Astrocyte of the cerebellum (primary cell): Measurements from ENCODE around the gene ZDHHC1.

Source experiments
- DNase-seq: peaks from one replicate; pipeline ENCODE4 v3.0.0-alpha.2; 2011; ENCODE audit warnings: low read depth
- H3K4me3 ChIP-seq: 2 replicates; pipeline ENCODE4 v1.5.1; 2011; ENCODE audit warnings: mild to moderate bottlenecking, low read depth, low read length, moderate library complexity
- in situ Hi-C: cut with HindIII; loops from 2 replicates; pipeline ENCODE4 v1.10.0; 2017; ENCODE audit warnings: low sequenced_read_pairs
- TF ChIP-seq, protein P1 (sequence below): IDR thresholded peaks from 2 replicates; pipeline ENCODE4 v1.5.1; 2012; ENCODE audit warnings: low read length, low read depth, moderate library complexity, mild to moderate bottlenecking; ENCODE audit errors: missing control alignments

The ZDHHC1 gene

GRCh38 chr16:67399218-67399733 is 17.0 kb downstream of the ZDHHC1 start:
- H3K4me3 ChIP-seq = no peak overlapping the region
- in situ Hi-C loops = loop anchor here (5.0 kb wide), 1 partner anchor 72 kb away; the partner anchor contains the start of genes KCTD19 and LRRC36
- DNase-seq = no peak
- TF ChIP-seq, protein P1, sequence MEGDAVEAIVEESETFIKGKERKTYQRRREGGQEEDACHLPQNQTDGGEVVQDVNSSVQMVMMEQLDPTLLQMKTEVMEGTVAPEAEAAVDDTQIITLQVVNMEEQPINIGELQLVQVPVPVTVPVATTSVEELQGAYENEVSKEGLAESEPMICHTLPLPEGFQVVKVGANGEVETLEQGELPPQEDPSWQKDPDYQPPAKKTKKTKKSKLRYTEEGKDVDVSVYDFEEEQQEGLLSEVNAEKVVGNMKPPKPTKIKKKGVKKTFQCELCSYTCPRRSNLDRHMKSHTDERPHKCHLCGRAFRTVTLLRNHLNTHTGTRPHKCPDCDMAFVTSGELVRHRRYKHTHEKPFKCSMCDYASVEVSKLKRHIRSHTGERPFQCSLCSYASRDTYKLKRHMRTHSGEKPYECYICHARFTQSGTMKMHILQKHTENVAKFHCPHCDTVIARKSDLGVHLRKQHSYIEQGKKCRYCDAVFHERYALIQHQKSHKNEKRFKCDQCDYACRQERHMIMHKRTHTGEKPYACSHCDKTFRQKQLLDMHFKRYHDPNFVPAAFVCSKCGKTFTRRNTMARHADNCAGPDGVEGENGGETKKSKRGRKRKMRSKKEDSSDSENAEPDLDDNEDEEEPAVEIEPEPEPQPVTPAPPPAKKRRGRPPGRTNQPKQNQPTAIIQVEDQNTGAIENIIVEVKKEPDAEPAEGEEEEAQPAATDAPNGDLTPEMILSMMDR = peak; percentile 84

DNA sequence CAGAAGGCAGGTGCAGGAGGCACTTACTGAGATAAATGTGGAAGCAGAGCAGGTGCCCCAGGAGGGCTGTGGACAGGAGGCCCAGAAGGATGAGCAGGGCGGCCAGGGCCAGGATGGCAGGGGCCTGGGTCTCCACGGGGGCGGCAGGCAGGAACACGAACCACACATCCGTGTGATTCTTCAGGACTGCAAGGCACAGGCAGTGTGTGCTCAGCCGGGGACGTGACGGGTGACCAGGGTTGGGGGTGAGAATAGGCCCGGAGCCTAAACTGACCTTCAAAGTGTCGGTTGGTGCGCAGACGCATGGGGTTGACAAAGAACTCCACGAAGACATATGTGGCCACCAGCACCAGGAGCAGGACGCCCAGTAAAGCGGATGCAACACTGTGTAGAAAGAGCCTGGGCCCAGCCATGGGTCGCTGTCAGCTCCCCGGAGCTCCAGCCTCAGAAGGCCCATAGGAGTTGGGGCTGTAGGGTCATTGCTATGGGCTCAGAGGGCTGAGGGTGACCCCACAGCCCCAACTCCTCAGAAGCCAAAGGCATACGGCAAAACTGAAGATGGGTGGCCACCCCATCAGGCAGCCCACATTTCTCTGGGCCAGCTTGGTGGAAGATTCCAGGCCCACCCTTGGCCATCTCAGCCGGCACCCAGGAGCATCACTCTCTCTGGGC is 17.6 kb downstream of the ZDHHC1 start:
- in situ Hi-C loops = loop anchor here (5.0 kb wide), 1 partner anchor 71 kb away; the partner anchor contains the start of genes KCTD19 and LRRC36
- TF ChIP-seq, protein P1 = no peak
- DNase-seq = no peak
- no peak overlapping the region for H3K4me3 ChIP-seq

DNA sequence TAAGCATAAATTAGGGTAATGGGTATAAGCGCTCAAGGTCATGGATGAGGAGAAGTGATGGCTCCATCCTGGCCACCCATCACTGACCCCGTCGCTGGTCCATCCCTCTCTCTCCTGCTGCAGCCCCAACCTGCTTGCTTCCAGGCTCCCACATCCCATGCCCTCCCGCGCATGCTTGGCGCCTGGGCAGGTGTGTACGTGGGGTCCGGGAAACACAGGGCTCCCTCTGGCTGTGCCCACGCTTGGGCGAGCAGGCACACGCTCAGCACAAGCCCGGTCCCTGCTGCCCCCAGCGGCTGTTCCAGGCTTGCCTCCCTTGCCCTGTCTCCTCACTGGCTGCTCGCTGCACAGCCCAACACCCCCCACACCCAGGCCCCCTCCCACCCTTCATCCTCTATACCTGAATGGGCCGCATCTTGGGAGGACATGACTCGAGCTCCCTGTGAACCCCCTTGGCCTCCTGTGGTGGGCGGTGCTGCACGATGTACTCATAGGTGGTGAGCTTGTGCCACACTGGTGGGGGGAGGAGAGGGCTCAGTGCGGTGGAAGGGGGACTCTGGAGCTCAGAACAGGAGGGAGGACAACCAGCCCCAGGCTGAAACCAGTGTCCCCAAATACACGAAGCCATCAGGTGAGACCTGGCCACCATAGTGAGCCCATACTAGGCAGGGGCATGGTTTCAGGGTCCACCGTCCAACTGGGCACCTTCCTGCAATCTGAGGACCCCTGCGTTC is 18.3 kb downstream of the ZDHHC1 start:
- DNase-seq = no peak
- in situ Hi-C loops = loop anchor here (5.0 kb wide), 1 partner anchor 71 kb away; the partner anchor contains the start of genes KCTD19 and LRRC36
- TF ChIP-seq, protein P1 = no peak
- H3K4me3 ChIP-seq = no peak overlapping the region

DNA sequence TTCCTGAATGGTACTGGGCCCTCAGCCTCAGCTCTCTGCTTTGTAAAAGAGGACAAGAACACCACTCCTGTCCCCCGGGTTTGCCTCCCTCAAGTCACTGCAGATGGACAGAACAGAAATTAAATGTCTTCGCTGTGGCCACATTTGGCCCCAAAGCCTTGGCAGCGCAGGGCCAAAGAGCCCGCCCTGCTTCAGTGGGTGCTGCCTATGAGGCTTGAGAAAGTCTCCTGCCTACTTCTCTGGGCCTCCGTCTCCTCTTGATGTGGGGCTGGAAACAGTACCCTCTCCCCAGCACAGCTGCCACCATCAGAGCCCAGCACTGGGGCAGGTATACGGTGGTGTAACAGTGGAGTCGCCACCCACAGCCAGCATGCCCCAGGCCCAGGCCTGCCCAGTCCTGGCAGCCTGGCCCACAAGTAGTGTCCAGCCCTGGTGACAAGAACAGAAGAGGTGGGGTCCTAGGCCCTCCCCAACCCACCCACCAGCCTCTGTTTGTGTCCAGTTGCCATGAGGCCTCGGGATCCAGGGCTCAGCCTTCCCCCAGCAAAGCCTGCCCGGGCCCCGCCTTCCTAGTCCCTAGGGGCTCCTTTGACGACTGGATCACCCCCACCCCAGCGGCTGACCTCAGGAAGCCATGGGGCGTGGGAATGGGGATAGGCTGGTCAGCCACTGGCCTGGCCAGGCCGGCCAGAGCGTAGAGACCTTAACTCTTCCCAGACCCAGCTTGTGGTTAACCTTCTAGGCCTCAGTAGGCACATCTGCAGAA is 19.1 kb downstream of the ZDHHC1 start:
- TF ChIP-seq, protein P1 = no peak
- no peak for DNase-seq
- in situ Hi-C loops = loop anchor here (5.0 kb wide), 1 partner anchor 70 kb away; the partner anchor contains the start of genes KCTD19 and LRRC36

DNA sequence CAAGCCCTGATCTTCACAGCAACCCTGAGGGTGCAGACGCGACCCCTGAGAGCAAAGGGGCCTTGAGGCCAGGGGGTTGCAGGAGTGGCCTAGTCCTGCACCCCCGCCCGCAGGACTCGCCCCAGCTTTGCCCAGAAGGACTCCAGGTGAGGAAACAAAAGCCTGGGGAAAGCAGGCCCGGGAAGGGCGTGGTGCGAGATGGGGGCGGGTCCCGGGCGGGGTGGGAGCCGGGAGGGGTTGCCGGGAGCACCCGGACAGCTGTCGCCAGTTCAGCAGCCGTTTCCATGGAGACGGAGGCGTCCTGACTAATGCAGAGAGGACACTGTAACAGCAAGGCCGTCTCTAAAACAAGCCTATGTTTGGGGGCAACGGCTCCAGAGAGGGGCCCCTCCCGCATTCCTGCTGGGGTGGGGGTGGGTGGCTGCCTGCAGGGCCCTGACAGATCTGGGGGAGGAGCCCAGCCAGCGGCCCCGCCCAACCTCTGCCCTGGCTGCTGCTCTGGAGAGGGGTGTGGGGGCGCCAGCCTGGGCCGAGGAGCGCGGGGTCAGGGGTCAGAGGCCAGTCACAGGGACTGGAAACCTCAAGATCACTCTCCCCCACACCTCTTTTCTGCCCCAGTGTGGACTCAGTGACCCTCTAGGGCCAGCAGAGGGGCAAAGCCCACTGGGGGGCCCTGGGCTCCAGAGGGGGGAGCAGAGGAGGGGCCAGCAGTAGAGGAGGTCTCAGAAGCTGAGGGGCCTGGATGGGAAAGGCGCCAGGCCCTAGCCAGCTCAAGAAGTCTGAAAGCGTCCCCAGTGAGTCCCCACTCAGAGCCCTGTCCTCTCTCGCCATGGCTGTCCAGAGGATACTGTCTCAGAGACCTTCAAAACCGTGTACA is 19.9 kb downstream of the ZDHHC1 start:
- no peak overlapping the region for H3K4me3 ChIP-seq
- no peak for DNase-seq
- in situ Hi-C loops = loop anchor here (5.0 kb wide), 1 partner anchor 69 kb away; the partner anchor contains the start of genes KCTD19 and LRRC36
- TF ChIP-seq, protein P1 = no peak

More for the DNA sequence above, 19.1 kb downstream of the ZDHHC1 start:
- H3K4me3 ChIP-seq = no peak overlapping the region
